ENCODE measurements around the gene NPC1L1. TPM values are rescaled to one million over a fixed set of nuclear protein-coding genes. Genes with fewer than 3 reads are reported as not detected.

Gene NPC1L1
- total RNA-seq, 2 experiments from 2014 or later: 0.13 TPM; not detected in 1

DNA sequence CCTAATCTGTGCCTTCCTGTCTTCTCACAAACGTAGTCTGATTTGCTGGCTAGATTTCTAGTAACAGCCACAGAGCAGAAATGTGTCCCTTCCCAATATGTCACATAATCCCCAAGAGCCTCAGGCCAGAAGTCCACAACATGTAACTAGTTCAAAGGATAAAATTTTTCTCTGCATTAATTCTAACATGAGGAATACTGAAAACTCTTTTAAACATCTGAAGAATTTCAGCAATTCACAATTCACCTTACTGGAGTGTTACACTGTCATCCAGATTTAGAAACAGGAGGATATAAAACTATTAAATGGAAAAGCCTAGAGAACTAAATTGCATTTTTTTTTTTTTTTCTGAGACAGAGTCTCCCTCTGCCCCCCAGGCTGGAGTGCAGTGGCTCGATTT, 35.1 kb upstream of the NPC1L1 start:
- CTCF ChIA-PET (ENCODE audit: unreplicated experiment): no interaction called here
- no peak overlapping the region for H3K4me3 ChIP-seq (ENCODE audit: low read depth, low read length, poor library complexity, severe bottlenecking)
- H3K36me3 ChIP-seq (ENCODE audit: insufficient read depth, low read length): peaks cover 64% of the 10 kb centered on the region
- no TSS peak for BruUV-seq (replicated peaks)
- no peak for DNase-seq (ENCODE audit: low spot score)
- H3K79me2 ChIP-seq (ENCODE audit: insufficient read depth, low read depth, low read length): peaks cover 47% of the 10 kb centered on the region
- H3K4me1 ChIP-seq (ENCODE audit: insufficient read depth, low read length, poor library complexity, severe bottlenecking): peaks cover 36% of the 10 kb centered on the region
- H2AFZ ChIP-seq (ENCODE audit: low read length): no peak overlapping the region
- no peak for TF ChIP-seq EZH2phosphoT487 (IDR thresholded peaks at IDR 0.05; ENCODE audit: borderline replicate concordance, low read depth, low read length)
- TF ChIP-seq, protein P1, sequence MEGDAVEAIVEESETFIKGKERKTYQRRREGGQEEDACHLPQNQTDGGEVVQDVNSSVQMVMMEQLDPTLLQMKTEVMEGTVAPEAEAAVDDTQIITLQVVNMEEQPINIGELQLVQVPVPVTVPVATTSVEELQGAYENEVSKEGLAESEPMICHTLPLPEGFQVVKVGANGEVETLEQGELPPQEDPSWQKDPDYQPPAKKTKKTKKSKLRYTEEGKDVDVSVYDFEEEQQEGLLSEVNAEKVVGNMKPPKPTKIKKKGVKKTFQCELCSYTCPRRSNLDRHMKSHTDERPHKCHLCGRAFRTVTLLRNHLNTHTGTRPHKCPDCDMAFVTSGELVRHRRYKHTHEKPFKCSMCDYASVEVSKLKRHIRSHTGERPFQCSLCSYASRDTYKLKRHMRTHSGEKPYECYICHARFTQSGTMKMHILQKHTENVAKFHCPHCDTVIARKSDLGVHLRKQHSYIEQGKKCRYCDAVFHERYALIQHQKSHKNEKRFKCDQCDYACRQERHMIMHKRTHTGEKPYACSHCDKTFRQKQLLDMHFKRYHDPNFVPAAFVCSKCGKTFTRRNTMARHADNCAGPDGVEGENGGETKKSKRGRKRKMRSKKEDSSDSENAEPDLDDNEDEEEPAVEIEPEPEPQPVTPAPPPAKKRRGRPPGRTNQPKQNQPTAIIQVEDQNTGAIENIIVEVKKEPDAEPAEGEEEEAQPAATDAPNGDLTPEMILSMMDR (conservative IDR thresholded peaks at IDR 0.05; ENCODE audit: low read length): no peak
- intact Hi-C loops (cut with micrococcal nuclease; ENCODE audit: unreplicated experiment): no loop called here
- no peaks in the 10 kb centered on the region for H3K9me3 ChIP-seq (ENCODE audit: low read length)
- H3K9me2 ChIP-seq (ENCODE audit: insufficient read depth, low read length): no peaks in the 10 kb centered on the region
- no peak overlapping the region for H3K27ac ChIP-seq (ENCODE audit: low read depth, low read length, poor library complexity, severe bottlenecking)
- no peak overlapping the region for H3K4me2 ChIP-seq (ENCODE audit: low read length)
- H4K20me1 ChIP-seq (ENCODE audit: insufficient read depth, low read length): peaks cover 4% of the 10 kb centered on the region; the same call in 1 of the 2 replicates
- POLR2A ChIA-PET: no interaction called here

GRCh38 chr7:44575054-44575453, 33.9 kb upstream of the NPC1L1 start:
- Histone ChIP-seq H3K4me1 (ENCODE audit: insufficient read depth, low read length, poor library complexity, severe bottlenecking) (peaks cover 24% of the 10 kb centered on the region), H3K9me3 (ENCODE audit: low read length) (no peaks in the 10 kb centered on the region), H4K20me1 (ENCODE audit: insufficient read depth, low read length) (no peaks in the 10 kb centered on the region), H3K9me2 (ENCODE audit: insufficient read depth, low read length) (no peaks in the 10 kb centered on the region), H2AFZ (ENCODE audit: low read length) (no peak overlapping the region), H3K27ac (ENCODE audit: low read depth, low read length, poor library complexity, severe bottlenecking) (no peak overlapping the region), H3K79me2 (ENCODE audit: insufficient read depth, low read depth, low read length) (peaks cover 37% of the 10 kb centered on the region), H3K4me3 (ENCODE audit: low read depth, low read length, poor library complexity, severe bottlenecking) (no peak overlapping the region), H3K4me2 (ENCODE audit: low read length) (peak overlapping the region; percentile 83), H3K36me3 (ENCODE audit: insufficient read depth, low read length) (peaks cover 64% of the 10 kb centered on the region)
- DNase-seq (ENCODE audit: low spot score): no peak
- ChIA-PET POLR2A (interaction anchor here (1.1 kb wide), 1 partner anchor 175 kb away, joined by 3 read pairs; no protein-coding TSS in a partner anchor), CTCF (ENCODE audit: unreplicated experiment) (no interaction called here)
- BruUV-seq (replicated peaks): no TSS peak
- TF ChIP-seq, protein P1 (conservative IDR thresholded peaks at IDR 0.05; ENCODE audit: low read length): no peak
- no peak for TF ChIP-seq EZH2phosphoT487 (IDR thresholded peaks at IDR 0.05; ENCODE audit: borderline replicate concordance, low read depth, low read length)
- intact Hi-C loops (cut with micrococcal nuclease; ENCODE audit: unreplicated experiment): no loop called here

DNA sequence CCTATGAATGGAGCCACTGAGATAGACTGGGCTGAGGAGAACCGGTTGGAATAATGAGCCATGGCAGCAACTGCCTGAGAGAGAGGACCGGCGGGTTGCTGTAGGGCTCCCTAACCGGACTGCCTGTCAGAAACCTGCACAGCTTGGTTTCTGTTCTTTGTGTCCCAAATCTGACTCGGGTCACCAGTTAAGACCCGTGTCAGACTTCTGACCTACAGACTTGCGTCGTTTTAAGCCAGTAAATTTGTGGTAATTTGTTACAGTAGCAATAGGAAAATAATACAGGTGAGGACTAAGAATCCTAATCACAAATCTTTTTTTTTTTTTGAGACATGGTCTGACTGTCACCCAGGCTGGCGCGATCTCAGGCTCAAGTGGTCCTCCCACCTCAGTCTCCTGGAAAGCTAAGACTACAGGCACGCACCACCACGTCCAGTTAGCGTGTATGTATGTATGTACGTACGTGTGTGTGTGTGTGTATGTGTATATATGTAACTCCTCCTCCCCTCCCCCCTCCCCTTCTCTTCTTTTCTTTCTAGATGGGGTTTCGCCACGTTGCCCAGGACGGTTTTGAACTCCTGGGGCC, 33.2 kb upstream of the NPC1L1 start:
- Histone ChIP-seq H3K4me3 (ENCODE audit: low read depth, low read length, poor library complexity, severe bottlenecking) (peak overlapping the region; percentile 95), H4K20me1 (ENCODE audit: insufficient read depth, low read length) (no peaks in the 10 kb centered on the region), H3K36me3 (ENCODE audit: insufficient read depth, low read length) (peaks cover 64% of the 10 kb centered on the region), H3K27ac (ENCODE audit: low read depth, low read length, poor library complexity, severe bottlenecking) (peak overlapping the region; percentile 34), H3K4me1 (ENCODE audit: insufficient read depth, low read length, poor library complexity, severe bottlenecking) (peaks cover 22% of the 10 kb centered on the region), H3K79me2 (ENCODE audit: insufficient read depth, low read depth, low read length) (peaks cover 31% of the 10 kb centered on the region), H3K9me3 (ENCODE audit: low read length) (no peaks in the 10 kb centered on the region), H3K4me2 (ENCODE audit: low read length) (peak overlapping the region; percentile 83), H2AFZ (ENCODE audit: low read length) (peak overlapping the region; percentile 39; the same call in 1 of the 2 replicates), H3K9me2 (ENCODE audit: insufficient read depth, low read length) (no peaks in the 10 kb centered on the region)
- DNase-seq (ENCODE audit: low spot score): peak; percentile 14
- POLR2A ChIA-PET: interaction anchor here (0.7 to 2.6 kb wide), 9 partner anchors 8 to 175 kb away, joined by 3 to 16 read pairs (median 5); partner anchors contain the start of genes NUDCD3 and TMED4
- intact Hi-C loops (cut with micrococcal nuclease; ENCODE audit: unreplicated experiment): no loop called here
- CTCF ChIA-PET (ENCODE audit: unreplicated experiment): interaction anchor here (0.6 kb wide), 1 partner anchor 36 kb away, joined by 3 read pairs; no protein-coding TSS in a partner anchor
- TF ChIP-seq, protein P1 (conservative IDR thresholded peaks at IDR 0.05; ENCODE audit: low read length): no peak
- TSS peak; percentile 87 for BruUV-seq (replicated peaks)

Data from OCI-LY7 (cell line).